Loucy (cell line): ENCODE data around the gene ATXN2.

ENCODE experiments used
- EZH2phosphoT487 ChIP-seq: fragments of 200-600 bp; IDR thresholded peaks from 2 replicates; pipeline ENCODE4 v1.6.1; 2018; ENCODE audit warnings: antibody characterized with exemption, mild to moderate bottlenecking, moderate library complexity, borderline replicate concordance
- TF ChIP-seq, protein P1 (sequence below): fragments of 200-600 bp; sonication (generic); conservative IDR thresholded peaks from 2 replicates; pipeline ENCODE4 v1.5.1; 2014; ENCODE audit warnings: mild to moderate bottlenecking, antibody characterized with exemption, low read length

DNA sequence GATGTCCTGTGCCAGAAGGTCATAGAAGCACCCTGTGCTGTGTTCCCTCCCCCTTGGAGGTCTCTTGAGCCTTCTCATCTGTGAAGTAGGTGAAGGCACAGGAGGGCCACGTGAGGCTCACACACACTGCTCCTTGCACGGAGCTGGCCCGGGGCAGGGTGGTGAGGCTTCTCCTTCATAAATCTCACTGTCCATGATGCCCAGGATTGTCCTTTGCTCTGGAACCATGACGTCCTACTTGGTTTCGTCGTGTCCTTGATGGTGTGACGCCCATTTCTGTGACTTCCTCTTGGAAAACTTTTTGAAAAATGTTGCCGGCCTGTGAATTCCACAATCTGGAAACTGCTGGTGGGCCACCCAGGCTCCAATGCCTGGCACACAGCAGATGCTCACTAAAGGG, 159.0 kb downstream of the ATXN2 start:
- TF ChIP-seq, protein P1, sequence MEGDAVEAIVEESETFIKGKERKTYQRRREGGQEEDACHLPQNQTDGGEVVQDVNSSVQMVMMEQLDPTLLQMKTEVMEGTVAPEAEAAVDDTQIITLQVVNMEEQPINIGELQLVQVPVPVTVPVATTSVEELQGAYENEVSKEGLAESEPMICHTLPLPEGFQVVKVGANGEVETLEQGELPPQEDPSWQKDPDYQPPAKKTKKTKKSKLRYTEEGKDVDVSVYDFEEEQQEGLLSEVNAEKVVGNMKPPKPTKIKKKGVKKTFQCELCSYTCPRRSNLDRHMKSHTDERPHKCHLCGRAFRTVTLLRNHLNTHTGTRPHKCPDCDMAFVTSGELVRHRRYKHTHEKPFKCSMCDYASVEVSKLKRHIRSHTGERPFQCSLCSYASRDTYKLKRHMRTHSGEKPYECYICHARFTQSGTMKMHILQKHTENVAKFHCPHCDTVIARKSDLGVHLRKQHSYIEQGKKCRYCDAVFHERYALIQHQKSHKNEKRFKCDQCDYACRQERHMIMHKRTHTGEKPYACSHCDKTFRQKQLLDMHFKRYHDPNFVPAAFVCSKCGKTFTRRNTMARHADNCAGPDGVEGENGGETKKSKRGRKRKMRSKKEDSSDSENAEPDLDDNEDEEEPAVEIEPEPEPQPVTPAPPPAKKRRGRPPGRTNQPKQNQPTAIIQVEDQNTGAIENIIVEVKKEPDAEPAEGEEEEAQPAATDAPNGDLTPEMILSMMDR: no peak
- TF ChIP-seq EZH2phosphoT487: no peak
